SK-N-SH (cell line): Measurements from ENCODE around the gene MTURN. TPM values are rescaled to one million over a fixed set of nuclear protein-coding genes. Genes with fewer than 3 reads are reported as not detected.

Experiments used
- CTCF ChIA-PET: fragments of 300-600, 350-600 bp; formaldehyde crosslinking; extraction: SDS; loops from one replicate; lab custom pipeline; 2021; lab: Yijun Ruan, JAX
- POLR2A ChIA-PET: fragments of 350-600 bp; sonication (Branson Sonifier 250); formaldehyde crosslinking; extraction: SDS; loops from one replicate; lab custom pipeline; 2020; ENCODE audit warnings: antibody characterized with exemption, inconsistent platforms; lab: Yijun Ruan, JAX
- DNase-seq: peaks from one replicate; pipeline ENCODE4 v3.0.0; 2012
- H2AFZ ChIP-seq: fragments of 200-600 bp; sonication (generic); 2 replicates; pipeline ENCODE4 v1.8.1; 2016; ENCODE audit warnings: antibody characterized with exemption, mild to moderate bottlenecking, low read depth
- H3F3A ChIP-seq: fragments of 200-600 bp; sonication (generic); replicated peaks from 2 replicates; pipeline ENCODE3; 2016; ENCODE audit warnings: antibody characterized with exemption, mild to moderate bottlenecking; ENCODE audit not compliant: insufficient read depth
- H3K27ac ChIP-seq, 2 experiments: fragments of 200-500 bp in 1 of 2; fragments of 200-600 bp in 1 of 2; sonication (Bioruptor generic) in 1 of 2; sonication (generic), shearing (Covaris generic) in 1 of 2; 2 replicates each; pipeline versions ENCODE4 v1.5.1 to v1.6.1; 2014 to 2016; ENCODE audit warnings: low read depth in 2 of 2, inconsistent platforms in 1 of 2, low read length in 1 of 2, mild to moderate bottlenecking in 1 of 2, mixed read lengths in 1 of 2
- H3K27me3 ChIP-seq: fragments of 200-600 bp; sonication (generic), shearing (Covaris generic); 2 replicates; pipeline ENCODE4 v1.6.1; 2016; ENCODE audit warnings: mixed run types; ENCODE audit not compliant: insufficient read depth
- H3K36me3 ChIP-seq, 2 experiments: fragments of 200-500 bp in 1 of 2; fragments of 200-600 bp in 1 of 2; sonication (Bioruptor generic) in 1 of 2; sonication (generic) in 1 of 2; replicated peaks in 1 of 2; 2 replicates each; pipeline versions ENCODE3 to v1.5.1; 2014 to 2016; ENCODE audit warnings: low read length in 1 of 2, mild to moderate bottlenecking in 1 of 2; ENCODE audit not compliant: insufficient read depth in 2 of 2, control insufficient read depth in 1 of 2
- H3K4me1 ChIP-seq, 2 experiments: fragments of 200-500 bp in 1 of 2; fragments of 200-600 bp in 1 of 2; sonication (Bioruptor generic) in 1 of 2; sonication (generic), shearing (Covaris generic) in 1 of 2; 2 replicates each; pipeline versions ENCODE4 v1.5.1 to v1.6.1; 2014 to 2016; ENCODE audit warnings: low read depth in 1 of 2, low read length in 1 of 2, mixed run types in 1 of 2; ENCODE audit not compliant: insufficient read depth in 2 of 2, control insufficient read depth in 1 of 2
- H3K4me2 ChIP-seq: fragments of 200-600 bp; sonication (generic), shearing (Covaris generic); 2 replicates; pipeline ENCODE4 v1.6.1; 2017; ENCODE audit warnings: mixed run types
- H3K4me3 ChIP-seq, 2 experiments: fragments of 200-500 bp in 1 of 2; fragments of 200-600 bp in 1 of 2; sonication (Bioruptor generic) in 1 of 2; sonication (generic), shearing (Covaris generic) in 1 of 2; 2 replicates each; pipeline versions ENCODE4 v1.5.1 to v1.8.1; 2014 to 2016; ENCODE audit warnings: low read depth in 2 of 2, inconsistent platforms in 1 of 2, low read length in 1 of 2, mild to moderate bottlenecking in 1 of 2, mixed read lengths in 1 of 2, moderate library complexity in 1 of 2
- H3K79me2 ChIP-seq: fragments of 200-600 bp; sonication (generic); 2 replicates; pipeline ENCODE4 v1.8.1; 2017; ENCODE audit warnings: mild to moderate bottlenecking; ENCODE audit not compliant: insufficient read depth
- H3K9ac ChIP-seq: fragments of 200-600 bp; sonication (generic); 2 replicates; pipeline ENCODE4 v1.6.1; 2017; ENCODE audit warnings: mixed run types
- H3K9me2 ChIP-seq: fragments of 200-600 bp; sonication (generic); 2 replicates; pipeline ENCODE4 v1.6.1; 2017; ENCODE audit warnings: mixed run types
- H3K9me3 ChIP-seq: fragments of 200-600 bp; sonication (generic); 2 replicates; pipeline ENCODE4 v1.6.1; 2017; ENCODE audit warnings: mixed run types, mild to moderate bottlenecking, moderate library complexity
- H4K20me1 ChIP-seq: fragments of 200-600 bp; sonication (generic); 2 replicates; pipeline ENCODE4 v1.6.1; 2017; ENCODE audit warnings: mild to moderate bottlenecking, mixed run types; ENCODE audit not compliant: insufficient read depth
- ELF1 ChIP-seq: IDR thresholded peaks from 2 replicates; pipeline ENCODE4 v1.4.0; 2012
- EZH2phosphoT487 ChIP-seq: fragments of 200-600 bp; sonication (generic); IDR thresholded peaks from 2 replicates; pipeline ENCODE4 v1.6.1; 2017; ENCODE audit warnings: low read depth, mixed run types, mild to moderate bottlenecking, antibody characterized with exemption, moderate library complexity, borderline replicate concordance
- FOSL2 ChIP-seq: IDR thresholded peaks from 2 replicates; pipeline ENCODE4 v1.4.0; 2012; ENCODE audit warnings: low read depth, mild to moderate bottlenecking, moderate library complexity, borderline replicate concordance
- MXI1 ChIP-seq: IDR thresholded peaks from 2 replicates; pipeline ENCODE4 v1.6.1; 2012; ENCODE audit warnings: mild to moderate bottlenecking, low read depth, low read length, improper control_type of control experiment
- NRF1 ChIP-seq: IDR thresholded peaks from 2 replicates; pipeline ENCODE4 v1.6.1; 2012; ENCODE audit warnings: low read depth, mild to moderate bottlenecking, low read length
- RAD21 ChIP-seq: IDR thresholded peaks from 2 replicates; pipeline ENCODE4 v1.6.1; 2012; ENCODE audit warnings: mild to moderate bottlenecking, low read length
- TAF1 ChIP-seq: IDR thresholded peaks from 2 replicates; pipeline ENCODE4 v1.6.1; 2012; ENCODE audit warnings: low read depth, mild to moderate bottlenecking, low read length, moderate library complexity, borderline replicate concordance
- TCF12 ChIP-seq: IDR thresholded peaks from 2 replicates; pipeline ENCODE4 v1.4.0; 2012
- TEAD4 ChIP-seq: IDR thresholded peaks from 2 replicates; pipeline ENCODE4 v1.4.0; 2012; ENCODE audit warnings: mild to moderate bottlenecking, borderline replicate concordance; ENCODE audit not compliant: insufficient read depth
- WGBS: methylation state at CpG from one replicate; pipeline ENCODE4 v1.1.6; 2017; ENCODE audit warnings: low lambda C conversion rate; 5-methylcytosine and 5-hydroxymethylcytosine counted together
- polyA plus RNA-seq, 3 experiments: library from polyadenylated mRNA; depleted of rRNA; stranded (reverse); fragments of >200 nt; gene quantifications; 2 replicates each; pipeline ENCODE4 v1.2.3, GENCODE V29; 2012
- TF ChIP-seq, protein P1 (sequence below): IDR thresholded peaks from 2 replicates; pipeline ENCODE4; 2012
- TF ChIP-seq, protein P2 (sequence below): IDR thresholded peaks from 2 replicates; pipeline ENCODE4 v1.4.0; 2012; ENCODE audit warnings: low read depth, borderline replicate concordance
- TF ChIP-seq, protein P3 (sequence below): fragments of 200-600 bp; sonication (generic); IDR thresholded peaks from 2 replicates; pipeline ENCODE4 v1.6.1; 2017; ENCODE audit warnings: antibody characterized with exemption, mild to moderate bottlenecking, moderate library complexity
- TF ChIP-seq, protein P4 (sequence below): fragments of 150-350 bp; IDR thresholded peaks from 2 replicates; pipeline ENCODE4 v1.6.1; 2016; ENCODE audit warnings: mild to moderate bottlenecking, low read depth, low read length

Gene MTURN
- polyA plus RNA-seq, 1 of the 3 experiments (the other 2 are of a cell fraction), result 9.0 TPM

DNA sequence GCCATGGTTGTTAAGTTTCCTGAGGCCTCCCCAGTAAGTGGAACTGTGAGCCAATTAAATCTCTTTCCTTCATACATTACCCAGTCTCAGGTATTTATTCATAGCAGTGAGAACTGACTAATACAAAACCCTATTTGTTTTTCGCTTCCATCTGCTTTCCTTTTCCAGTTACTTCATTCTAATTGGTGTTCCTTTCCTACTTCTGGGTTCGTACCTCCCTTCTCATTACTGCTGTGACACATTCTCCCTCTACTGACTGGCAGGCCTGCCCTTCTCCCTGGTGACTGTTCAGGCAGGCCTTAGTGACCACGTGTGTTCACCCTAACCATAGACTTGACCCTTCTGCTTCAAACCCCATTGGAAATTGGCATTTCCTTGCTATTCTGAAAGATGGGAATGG, 37.7 kb downstream of the MTURN start:
- Histone ChIP-seq H3K4me2 (peak overlapping the region; percentile 29), H3K9me2 (no peaks in the 10 kb centered on the region), H3K36me3 (no peaks in the 10 kb centered on the region), H3K4me3 (no peak overlapping the region; a peak in 1 of 4 replicates), H2AFZ (no peak overlapping the region), H3K27me3 (no peaks in the 10 kb centered on the region), H3F3A (peaks cover 4% of the 10 kb centered on the region), H3K27ac (peak overlapping the region; percentile 40 to 95), H3K9ac (no peak overlapping the region), H3K79me2 (no peaks in the 10 kb centered on the region), H3K4me1 (peaks cover 34 to 38% of the 10 kb centered on the region in 2 experiments; a peak in 3 of 4 replicates), H4K20me1 (no peaks in the 10 kb centered on the region), H3K9me3 (no peaks in the 10 kb centered on the region)
- POLR2A ChIA-PET, result interaction anchor here (1.2 kb wide), 1 partner anchor 37 kb away, joined by 3 read pairs; no protein-coding TSS in a partner anchor
- no peak for TF ChIP-seq TCF12
- TF ChIP-seq, protein P1, sequence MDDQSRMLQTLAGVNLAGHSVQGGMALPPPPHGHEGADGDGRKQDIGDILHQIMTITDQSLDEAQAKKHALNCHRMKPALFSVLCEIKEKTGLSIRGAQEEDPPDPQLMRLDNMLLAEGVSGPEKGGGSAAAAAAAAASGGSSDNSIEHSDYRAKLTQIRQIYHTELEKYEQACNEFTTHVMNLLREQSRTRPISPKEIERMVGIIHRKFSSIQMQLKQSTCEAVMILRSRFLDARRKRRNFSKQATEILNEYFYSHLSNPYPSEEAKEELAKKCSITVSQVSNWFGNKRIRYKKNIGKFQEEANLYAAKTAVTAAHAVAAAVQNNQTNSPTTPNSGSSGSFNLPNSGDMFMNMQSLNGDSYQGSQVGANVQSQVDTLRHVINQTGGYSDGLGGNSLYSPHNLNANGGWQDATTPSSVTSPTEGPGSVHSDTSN, result no peak
- TF ChIP-seq TEAD4, result no peak
- TF ChIP-seq ELF1, result no peak
- no peak for TF ChIP-seq FOSL2
- no peak for TF ChIP-seq RAD21
- no peak for TF ChIP-seq EZH2phosphoT487
- TF ChIP-seq, protein P2, sequence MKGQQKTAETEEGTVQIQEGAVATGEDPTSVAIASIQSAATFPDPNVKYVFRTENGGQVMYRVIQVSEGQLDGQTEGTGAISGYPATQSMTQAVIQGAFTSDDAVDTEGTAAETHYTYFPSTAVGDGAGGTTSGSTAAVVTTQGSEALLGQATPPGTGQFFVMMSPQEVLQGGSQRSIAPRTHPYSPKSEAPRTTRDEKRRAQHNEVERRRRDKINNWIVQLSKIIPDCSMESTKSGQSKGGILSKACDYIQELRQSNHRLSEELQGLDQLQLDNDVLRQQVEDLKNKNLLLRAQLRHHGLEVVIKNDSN, result no peak
- no peak for TF ChIP-seq NRF1
- TF ChIP-seq MXI1, result no peak
- TF ChIP-seq, protein P3, sequence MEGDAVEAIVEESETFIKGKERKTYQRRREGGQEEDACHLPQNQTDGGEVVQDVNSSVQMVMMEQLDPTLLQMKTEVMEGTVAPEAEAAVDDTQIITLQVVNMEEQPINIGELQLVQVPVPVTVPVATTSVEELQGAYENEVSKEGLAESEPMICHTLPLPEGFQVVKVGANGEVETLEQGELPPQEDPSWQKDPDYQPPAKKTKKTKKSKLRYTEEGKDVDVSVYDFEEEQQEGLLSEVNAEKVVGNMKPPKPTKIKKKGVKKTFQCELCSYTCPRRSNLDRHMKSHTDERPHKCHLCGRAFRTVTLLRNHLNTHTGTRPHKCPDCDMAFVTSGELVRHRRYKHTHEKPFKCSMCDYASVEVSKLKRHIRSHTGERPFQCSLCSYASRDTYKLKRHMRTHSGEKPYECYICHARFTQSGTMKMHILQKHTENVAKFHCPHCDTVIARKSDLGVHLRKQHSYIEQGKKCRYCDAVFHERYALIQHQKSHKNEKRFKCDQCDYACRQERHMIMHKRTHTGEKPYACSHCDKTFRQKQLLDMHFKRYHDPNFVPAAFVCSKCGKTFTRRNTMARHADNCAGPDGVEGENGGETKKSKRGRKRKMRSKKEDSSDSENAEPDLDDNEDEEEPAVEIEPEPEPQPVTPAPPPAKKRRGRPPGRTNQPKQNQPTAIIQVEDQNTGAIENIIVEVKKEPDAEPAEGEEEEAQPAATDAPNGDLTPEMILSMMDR, result no peak
- TF ChIP-seq TAF1, result no peak
- TF ChIP-seq, protein P4, sequence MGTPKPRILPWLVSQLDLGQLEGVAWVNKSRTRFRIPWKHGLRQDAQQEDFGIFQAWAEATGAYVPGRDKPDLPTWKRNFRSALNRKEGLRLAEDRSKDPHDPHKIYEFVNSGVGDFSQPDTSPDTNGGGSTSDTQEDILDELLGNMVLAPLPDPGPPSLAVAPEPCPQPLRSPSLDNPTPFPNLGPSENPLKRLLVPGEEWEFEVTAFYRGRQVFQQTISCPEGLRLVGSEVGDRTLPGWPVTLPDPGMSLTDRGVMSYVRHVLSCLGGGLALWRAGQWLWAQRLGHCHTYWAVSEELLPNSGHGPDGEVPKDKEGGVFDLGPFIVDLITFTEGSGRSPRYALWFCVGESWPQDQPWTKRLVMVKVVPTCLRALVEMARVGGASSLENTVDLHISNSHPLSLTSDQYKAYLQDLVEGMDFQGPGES, result no peak
- DNase-seq, result no peak
- CTCF ChIA-PET, result interaction anchor here (0.6 to 2.7 kb wide), 12 partner anchors 8 to 392 kb away, joined by 3 to 17 read pairs (median 6); partner anchors contain the start of gene MTURN
- WGBS, result 86% methylated on average over 3 of the region's 3 CpGs
